Measurements from ENCODE around the gene PTGR2.

GRCh38 chr14:73809391-73809790, 42.2 kb upstream of the PTGR2 start:
- no peak for TF ChIP-seq CTCF (IDR thresholded peaks at IDR 0.05; ENCODE audit: control extremely low read depth in 1 of 3, insufficient read depth in 1 of 3, low read depth in 1 of 3, low read length in 3 of 3)
- TF ChIP-seq SAP30 (IDR thresholded peaks at IDR 0.05; ENCODE audit: insufficient read depth, insufficient replicate concordance, low read length), result no peak
- TF ChIP-seq EP300 (IDR thresholded peaks at IDR 0.05; ENCODE audit: borderline replicate concordance in 1 of 2, low read depth in 2 of 2, low read length in 2 of 2), result no peak
- no peak for TF ChIP-seq CEBPB (IDR thresholded peaks at IDR 0.05; ENCODE audit: low read depth, low read length)
- TF ChIP-seq ATF2 (IDR thresholded peaks at IDR 0.05; ENCODE audit: low read length), result no peak
